Lower leg skin (tissue), 3 donors: Measurements from ENCODE around the gene FAM43A.

ENCODE experiments used
- CTCF ChIP-seq, 3 donors: fragments of 450-650 bp; IDR thresholded peaks; one replicate each; pipeline ENCODE4 v1.5.1; 2016; ENCODE audit warnings: antibody characterized with exemption in 3 of 3, mild to moderate bottlenecking in 3 of 3, moderate library complexity in 2 of 3
- POLR2A ChIP-seq, 2 donors: fragments of 450-650 bp; IDR thresholded peaks; one replicate each; pipeline ENCODE4 v1.6.1; 2016 to 2017; ENCODE audit warnings: antibody characterized with exemption in 2 of 2, mild to moderate bottlenecking in 1 of 2, moderate library complexity in 1 of 2

GRCh38 chr3:194682189-194682693 lies 3.4 kb upstream of the FAM43A start:
- no peak for TF ChIP-seq CTCF (IDR thresholded peaks at IDR 0.05)
- no peak for TF ChIP-seq POLR2A (IDR thresholded peaks at IDR 0.05)
